Measurements from ENCODE around the gene OXCT1.
"Not testable (repeated sequence)": the region's sequence is repeated elsewhere in the genome, so short reads cannot be mapped to it uniquely, and the experiment has no call there.

The OXCT1 gene

DNA sequence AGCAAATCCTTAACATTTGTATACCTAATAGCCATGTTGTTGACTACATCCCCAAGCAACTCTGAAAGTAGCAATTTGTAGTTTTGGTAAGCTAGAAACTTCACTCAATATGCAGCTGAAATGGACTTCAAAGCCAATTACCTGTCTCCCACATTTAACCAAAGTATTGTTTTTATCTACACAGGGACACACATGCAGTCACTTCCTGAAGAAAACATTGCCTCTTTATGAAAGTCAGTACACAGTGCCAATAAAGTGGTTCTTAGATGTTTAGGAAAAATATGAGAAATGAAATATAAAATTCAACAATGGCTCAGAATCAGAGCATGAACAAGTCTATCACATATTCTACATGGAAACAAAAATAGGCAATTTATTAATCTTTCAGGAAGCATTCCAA lies 49.2 kb downstream of the OXCT1 start:
- DNase-seq: no peak

DNA sequence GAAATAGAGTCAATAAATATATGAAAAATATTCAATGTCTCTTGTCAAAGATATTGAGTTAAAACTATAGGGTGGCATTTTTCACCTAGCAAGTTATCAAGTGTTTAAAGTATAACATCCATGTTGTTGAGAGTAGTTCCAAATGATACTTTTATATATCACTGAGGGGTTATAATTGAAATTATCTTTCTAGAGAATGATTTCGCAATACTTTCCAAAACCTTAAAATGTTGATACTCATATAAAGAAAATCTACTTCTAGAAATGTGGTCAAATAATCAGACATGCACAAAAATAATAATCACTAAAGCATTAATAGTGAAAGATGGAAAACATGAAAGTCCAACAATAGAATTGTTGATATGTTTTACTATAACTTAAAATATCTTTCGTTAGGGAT lies 50.1 kb downstream of the OXCT1 start:
- DNase-seq: no peak

DNA sequence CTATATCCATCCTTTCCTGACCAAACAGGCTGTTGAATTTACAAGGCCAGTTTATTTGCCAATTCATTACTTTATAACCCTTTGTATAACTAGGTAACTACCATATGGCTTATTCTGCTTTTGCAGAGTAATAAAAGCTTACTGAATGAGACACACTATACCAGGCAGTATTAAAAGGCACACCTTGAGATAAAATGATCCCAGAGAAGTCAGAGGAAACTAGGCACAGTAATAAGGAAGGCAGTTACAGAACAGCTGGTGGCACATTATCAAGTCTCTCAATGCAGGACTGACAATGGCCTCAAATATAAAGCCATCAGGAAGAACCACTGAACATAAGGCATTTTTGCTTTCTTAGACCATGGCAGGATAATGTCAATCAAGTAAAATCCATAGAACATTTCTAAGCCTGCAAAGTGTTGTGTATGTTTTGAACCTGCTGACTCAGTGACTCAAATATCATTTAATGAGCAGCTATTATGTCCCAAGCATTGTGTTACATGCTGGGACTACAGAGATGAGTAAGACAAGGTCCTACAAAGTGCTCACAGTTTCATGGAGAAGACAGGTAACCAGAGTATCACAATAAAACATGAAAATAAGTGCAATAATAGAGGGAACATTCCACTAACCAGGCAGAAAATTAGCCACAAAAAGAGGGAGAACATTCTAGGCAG lies 52.5 kb downstream of the OXCT1 start:
- no peak for DNase-seq

GRCh38 chr5:41815663-41816229 lies 54.5 kb downstream of the OXCT1 start:
- no peak for DNase-seq

GRCh38 chr5:41815261-41815660 lies 55.0 kb downstream of the OXCT1 start:
- no peak for DNase-seq

DNA sequence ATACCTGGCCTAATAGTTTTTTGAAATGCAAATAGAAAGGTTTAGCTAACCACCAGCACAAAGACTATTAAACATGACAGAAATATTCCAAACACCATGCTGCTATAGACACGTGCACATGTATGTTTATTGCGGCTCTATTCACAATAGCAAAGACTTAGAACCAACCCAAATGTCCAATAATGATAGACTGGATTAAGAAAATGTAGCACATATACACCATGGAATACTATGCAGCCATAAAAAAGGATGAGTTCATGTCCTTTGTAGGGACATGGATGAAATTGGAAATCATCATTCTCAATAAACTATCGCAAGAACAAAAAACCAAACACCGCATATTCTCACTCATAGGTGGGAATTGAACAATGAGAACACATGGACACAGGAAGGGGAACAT lies 55.9 kb downstream of the OXCT1 start:
- not testable (repeated sequence) for DNase-seq

- DNase-seq: no peak
Observed at GRCh38 chr5:41812156-41812555, 58.1 kb downstream of the OXCT1 start.

- no peak for DNase-seq
Observed at GRCh38 chr5:41809128-41809527, 61.1 kb downstream of the OXCT1 start.

GRCh38 chr5:41808294-41808693 lies 61.9 kb downstream of the OXCT1 start:
- no peak for DNase-seq

- DNase-seq: no peak
Observed at GRCh38 chr5:41797662-41798061, 72.6 kb downstream of the OXCT1 start.

DNA sequence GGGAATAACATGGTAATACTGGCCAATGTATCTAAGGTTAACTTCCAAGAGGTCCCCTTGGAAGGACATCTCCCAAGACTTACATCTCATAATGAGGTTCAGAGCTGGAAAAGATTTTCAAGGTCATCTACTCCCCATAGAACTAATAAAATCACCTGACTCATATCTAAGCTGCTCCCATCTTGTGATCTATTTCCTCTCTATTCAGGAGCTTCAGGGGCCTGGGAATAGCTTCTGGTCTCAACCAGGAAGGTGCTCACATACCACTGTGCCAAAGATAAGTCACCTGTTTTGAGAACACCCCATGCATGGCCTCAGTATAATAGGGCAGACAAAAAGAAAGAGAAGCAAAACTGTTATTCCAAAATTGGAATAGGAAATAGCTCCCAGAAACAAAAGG lies 74.2 kb downstream of the OXCT1 start:
- no peak for DNase-seq

DNA sequence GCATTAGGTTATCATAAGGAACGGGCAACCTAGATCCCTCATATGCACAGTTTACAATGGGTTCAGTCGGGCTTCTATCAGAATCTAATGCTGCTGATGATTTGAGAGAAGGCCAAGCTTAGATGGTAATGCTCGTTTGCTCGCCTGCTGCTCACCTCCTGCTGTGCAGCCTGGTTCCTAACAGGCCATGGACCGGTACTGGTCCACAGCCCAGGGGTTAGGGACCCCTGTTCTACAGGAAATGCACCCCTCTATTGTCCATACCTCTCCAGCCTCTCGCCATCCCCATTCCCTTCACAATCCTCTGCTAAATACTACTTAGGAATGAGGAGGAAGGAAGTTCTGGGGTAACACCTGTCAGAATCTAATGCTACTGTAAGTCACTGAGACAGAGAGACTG lies 75.1 kb downstream of the OXCT1 start:
- DNase-seq: no peak

DNA sequence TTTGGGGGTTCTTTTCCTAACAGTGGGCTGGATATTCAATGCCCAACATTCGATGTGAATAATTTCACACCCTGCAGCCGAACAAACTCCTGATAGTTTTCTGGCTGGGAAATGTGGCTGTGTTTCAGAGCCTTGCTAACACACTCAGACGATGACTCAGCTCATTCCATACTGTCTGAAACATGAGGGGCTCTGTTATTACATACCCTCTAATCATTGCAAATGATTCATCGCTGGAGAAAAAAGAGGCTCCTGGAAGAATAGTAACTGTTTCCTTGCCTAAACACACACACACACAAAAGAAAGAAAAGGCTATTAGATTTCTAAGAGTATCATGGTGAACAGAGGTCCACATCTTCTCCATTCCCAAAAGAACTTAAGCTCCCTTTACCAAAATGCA lies 75.8 kb downstream of the OXCT1 start:
- no peak for DNase-seq

DNA sequence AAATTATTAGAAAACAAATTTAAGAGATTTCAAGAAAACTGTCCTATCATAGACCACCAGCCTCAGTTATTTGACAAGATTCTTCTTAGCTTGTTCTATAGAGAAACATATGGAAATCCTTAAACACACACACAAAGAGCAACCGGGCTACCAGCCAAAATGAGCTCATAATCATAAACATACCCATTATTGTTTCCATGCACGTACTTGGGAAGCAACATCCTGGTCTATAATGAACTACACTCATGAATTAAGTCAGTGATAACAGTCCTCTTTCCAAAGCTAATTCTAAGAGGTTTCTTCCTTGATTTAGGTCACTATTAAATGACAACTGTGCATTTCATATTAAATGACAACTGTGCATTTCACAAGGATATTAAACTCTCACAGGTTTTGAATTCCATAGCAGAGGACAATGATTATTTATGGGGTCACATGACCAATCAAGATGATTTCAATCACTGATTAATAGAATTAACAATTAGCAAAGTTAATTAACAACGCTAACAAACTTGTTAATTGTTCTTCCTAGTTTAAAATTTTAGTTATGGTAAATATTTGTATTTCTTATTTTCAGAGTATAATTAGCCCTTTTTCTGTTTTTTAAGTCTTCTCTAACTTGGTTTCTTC lies 77.0 kb downstream of the OXCT1 start:
- no peak for DNase-seq

DNA sequence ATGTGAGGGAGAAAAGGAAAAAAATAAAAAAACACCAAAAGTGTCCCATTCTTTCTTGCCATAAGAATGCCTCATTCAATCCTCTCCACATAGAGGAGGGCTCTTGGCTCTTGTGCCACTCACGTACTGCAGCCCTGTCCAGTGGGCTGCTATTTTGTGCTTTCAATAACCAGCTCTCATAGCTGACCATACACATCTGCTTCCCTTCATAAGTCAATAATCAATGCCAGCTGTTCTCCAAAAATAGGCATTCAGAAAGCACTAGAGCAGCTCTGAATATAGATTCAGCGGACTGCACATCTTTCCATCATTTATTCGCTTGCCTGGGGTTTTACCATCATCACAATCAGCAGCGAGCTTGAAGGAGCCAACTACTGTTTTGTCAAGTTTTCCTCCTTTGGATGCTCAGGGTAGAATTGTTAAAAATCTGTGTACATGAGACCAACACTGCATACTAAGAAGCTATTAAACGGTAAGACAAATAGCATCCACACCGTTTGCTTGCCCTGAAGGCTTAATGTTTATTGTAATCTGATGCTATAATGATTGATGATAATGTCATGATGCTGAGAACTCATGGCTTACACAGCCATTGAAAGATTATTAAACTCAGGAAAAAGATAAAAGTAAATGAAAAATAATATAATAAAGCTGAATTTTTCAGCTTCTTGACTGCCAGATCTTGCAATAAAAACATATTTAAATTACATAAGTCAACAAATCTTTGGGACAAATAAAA lies 80.0 kb downstream of the OXCT1 start:
- no peak for DNase-seq

GRCh38 chr5:41789434-41789833 lies 80.8 kb downstream of the OXCT1 start:
- no peak for DNase-seq

DNA sequence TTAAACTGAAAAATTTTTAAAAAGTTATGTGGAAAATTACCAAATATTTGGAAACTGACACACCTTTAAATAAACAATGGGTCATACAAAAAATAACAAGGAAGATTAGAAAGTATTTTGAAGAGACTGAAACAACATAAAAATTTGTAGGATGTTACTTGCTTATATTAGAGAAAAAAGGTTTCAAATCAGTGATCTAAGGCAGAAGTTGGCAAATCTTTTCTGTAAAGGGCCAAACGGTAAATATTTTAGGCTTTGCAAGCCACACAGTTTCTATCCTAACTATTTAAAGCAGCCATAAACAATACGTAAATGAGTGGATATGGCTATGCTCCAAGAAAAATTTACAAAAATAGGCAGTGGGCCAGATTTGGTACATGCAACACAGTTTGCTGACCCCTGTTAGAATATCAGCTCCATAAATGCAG lies 81.3 kb downstream of the OXCT1 start:
- DNase-seq: no peak

DNA sequence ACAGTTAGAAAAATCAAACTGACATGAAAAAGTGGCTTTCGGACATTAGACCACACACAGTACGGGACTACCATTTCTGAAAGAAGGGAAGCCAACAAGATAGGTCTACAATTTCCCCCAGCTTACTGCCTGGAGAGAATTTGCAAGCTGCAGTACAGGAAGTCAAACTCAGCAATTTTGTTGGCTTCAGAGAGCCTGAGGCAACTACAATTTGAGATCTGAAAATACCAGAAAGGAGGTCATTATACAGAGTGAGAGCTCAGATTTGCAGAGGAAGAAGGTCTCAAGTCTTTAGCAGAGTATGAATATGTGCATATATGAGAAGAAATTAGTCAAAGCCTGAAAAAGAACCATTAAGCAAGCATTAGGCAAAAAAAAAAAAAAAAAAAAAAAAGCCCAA lies 83.0 kb downstream of the OXCT1 start:
- DNase-seq: no peak

- no peak for DNase-seq
Observed at GRCh38 chr5:41785061-41785460, 85.2 kb downstream of the OXCT1 start.

DNA sequence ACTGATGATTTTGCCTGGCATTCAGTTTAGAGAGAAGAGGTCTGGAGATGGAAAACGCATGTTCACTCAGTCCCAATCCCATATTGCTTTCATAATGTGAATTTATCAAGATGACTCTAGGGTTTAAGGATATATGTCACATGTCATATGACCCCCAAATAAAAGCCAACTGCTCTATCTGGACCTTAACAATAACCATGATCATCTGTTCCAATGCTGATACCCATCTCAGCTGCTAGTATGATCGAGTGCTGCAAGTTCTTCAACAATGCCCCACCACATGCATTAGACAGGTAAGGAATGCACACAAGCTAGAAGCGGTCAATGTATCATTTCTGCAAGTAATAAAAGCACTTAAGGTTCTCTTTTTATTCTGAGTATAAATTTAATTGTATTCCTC lies 91.8 kb downstream of the OXCT1 start:
- DNase-seq: no peak

GRCh38 chr5:41776435-41776834 lies 93.8 kb downstream of the OXCT1 start:
- DNase-seq: no peak

DNA sequence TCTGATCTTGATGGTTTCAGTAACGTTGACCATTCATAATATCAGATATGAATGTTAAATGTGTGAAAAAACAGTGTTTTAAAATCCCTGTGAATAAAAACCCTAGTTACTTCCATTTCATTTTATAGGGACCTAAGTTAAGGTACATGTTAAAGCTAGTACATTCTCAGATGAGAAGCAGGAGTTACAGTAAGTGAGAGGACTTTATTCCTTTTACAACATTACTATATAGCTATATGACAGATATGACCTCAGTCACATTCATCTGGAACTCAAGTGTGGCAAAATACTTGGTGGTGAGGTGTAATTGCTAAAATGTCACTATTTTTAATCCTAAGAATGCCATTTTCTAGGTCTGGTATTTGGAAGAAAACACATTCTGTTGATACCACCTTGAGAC lies 96.4 kb downstream of the OXCT1 start:
- no peak for DNase-seq

- no peak for DNase-seq
Observed at GRCh38 chr5:41772785-41773442, 97.3 kb downstream of the OXCT1 start.

Measured in activated effector memory CD4-positive, alpha-beta T cell treated with Interleukin-2 at 50 U/mL for 16 hours (primary cell).